Measurements from ENCODE around the gene SBF2.
"Not testable (repeated sequence)": the region's sequence is repeated elsewhere in the genome, so short reads cannot be mapped to it uniquely, and the experiment has no call there.

The SBF2 gene

DNA sequence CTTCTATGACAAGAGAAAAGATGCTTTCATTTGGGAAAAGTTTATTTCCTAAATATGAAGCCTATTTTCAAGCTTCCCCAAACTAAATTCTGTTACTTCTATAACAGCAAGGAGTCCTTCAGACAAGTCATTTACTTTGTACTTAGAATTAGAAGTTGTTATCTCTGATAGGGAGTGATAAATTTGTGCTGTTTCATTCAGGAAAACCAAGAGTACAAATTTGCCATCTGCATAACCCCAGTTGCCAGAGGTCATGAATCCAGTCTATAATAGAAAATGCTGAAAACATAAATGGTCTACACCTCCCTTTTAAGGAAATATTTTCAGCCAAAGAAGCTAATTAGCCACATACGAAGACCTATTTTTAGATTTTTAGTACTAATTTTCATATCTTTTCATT lies 61.3 kb downstream of the SBF2 start:
- DNase-seq, result no peak
- Histone ChIP-seq H3K4me3 (ENCODE audit: low read length) (no peak overlapping the region), H3K4me1 (ENCODE audit: low read length) (no peaks in the 10 kb centered on the region), H3K4me2 (ENCODE audit: low read depth, low read length) (no peak overlapping the region), H2AFZ (ENCODE audit: low read length) (no peak overlapping the region), H3K27ac (ENCODE audit: low read length) (no peak overlapping the region), H3K9me2 (replicated peaks; ENCODE audit: insufficient read depth, low read length) (no peaks in the 10 kb centered on the region), H3K27me3 (replicated peaks; ENCODE audit: insufficient read depth, low read length) (no peaks in the 10 kb centered on the region), H3K9ac (ENCODE audit: low read length) (no peak overlapping the region), H3K79me2 (ENCODE audit: low read length) (no peaks in the 10 kb centered on the region), H4K20me1 (ENCODE audit: insufficient read depth, low read length) (no peaks in the 10 kb centered on the region), H3F3A (ENCODE audit: insufficient read depth, low read length) (no peaks in the 10 kb centered on the region), H3K9me3 (replicated peaks; ENCODE audit: insufficient read depth, low read length) (no peaks in the 10 kb centered on the region), H3K36me3 (replicated peaks; ENCODE audit: insufficient read depth, low read length) (no peaks in the 10 kb centered on the region)
- no peak for TF ChIP-seq EZH2phosphoT487 (IDR thresholded peaks at IDR 0.05; ENCODE audit: low read length)
- TF ChIP-seq, protein P1, sequence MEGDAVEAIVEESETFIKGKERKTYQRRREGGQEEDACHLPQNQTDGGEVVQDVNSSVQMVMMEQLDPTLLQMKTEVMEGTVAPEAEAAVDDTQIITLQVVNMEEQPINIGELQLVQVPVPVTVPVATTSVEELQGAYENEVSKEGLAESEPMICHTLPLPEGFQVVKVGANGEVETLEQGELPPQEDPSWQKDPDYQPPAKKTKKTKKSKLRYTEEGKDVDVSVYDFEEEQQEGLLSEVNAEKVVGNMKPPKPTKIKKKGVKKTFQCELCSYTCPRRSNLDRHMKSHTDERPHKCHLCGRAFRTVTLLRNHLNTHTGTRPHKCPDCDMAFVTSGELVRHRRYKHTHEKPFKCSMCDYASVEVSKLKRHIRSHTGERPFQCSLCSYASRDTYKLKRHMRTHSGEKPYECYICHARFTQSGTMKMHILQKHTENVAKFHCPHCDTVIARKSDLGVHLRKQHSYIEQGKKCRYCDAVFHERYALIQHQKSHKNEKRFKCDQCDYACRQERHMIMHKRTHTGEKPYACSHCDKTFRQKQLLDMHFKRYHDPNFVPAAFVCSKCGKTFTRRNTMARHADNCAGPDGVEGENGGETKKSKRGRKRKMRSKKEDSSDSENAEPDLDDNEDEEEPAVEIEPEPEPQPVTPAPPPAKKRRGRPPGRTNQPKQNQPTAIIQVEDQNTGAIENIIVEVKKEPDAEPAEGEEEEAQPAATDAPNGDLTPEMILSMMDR (IDR thresholded peaks at IDR 0.05; ENCODE audit: low read length), result no peak
- TF ChIP-seq EZH2 (optimal IDR thresholded peaks at IDR 0.05; ENCODE audit: low read depth, low read length), result no peak

DNA sequence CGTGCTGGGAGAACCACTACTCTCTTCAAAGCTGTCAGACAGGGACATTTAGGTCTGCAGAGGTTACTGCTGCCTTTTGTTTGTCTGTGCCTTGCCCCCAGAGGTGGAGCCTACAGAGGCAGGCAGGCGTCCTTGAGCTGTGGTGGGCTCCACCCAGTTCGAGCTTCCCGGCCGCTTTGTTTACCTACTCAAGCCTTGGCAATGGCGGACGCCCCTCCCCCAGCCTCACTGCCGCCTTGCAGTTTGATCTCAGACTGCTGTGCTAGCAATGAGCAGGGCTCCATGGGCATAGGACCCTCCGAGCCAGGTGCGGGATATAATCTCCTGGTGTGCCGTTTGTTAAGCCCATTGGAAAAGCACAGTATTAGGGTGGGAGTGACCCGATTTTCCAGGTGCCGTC lies 62.2 kb downstream of the SBF2 start:
- H3K79me2 ChIP-seq (ENCODE audit: low read length); H3K4me2 ChIP-seq (ENCODE audit: low read depth, low read length); H3F3A ChIP-seq (ENCODE audit: insufficient read depth, low read length); H2AFZ ChIP-seq (ENCODE audit: low read length); H3K27ac ChIP-seq (ENCODE audit: low read length); H3K36me3 ChIP-seq (replicated peaks; ENCODE audit: insufficient read depth, low read length); H3K9me2 ChIP-seq (replicated peaks; ENCODE audit: insufficient read depth, low read length); H3K4me1 ChIP-seq (ENCODE audit: low read length); DNase-seq; H3K9ac ChIP-seq (ENCODE audit: low read length); H4K20me1 ChIP-seq (ENCODE audit: insufficient read depth, low read length); H3K4me3 ChIP-seq (ENCODE audit: low read length); H3K27me3 ChIP-seq (replicated peaks; ENCODE audit: insufficient read depth, low read length); H3K9me3 ChIP-seq (replicated peaks; ENCODE audit: insufficient read depth, low read length): not testable (repeated sequence)

DNA sequence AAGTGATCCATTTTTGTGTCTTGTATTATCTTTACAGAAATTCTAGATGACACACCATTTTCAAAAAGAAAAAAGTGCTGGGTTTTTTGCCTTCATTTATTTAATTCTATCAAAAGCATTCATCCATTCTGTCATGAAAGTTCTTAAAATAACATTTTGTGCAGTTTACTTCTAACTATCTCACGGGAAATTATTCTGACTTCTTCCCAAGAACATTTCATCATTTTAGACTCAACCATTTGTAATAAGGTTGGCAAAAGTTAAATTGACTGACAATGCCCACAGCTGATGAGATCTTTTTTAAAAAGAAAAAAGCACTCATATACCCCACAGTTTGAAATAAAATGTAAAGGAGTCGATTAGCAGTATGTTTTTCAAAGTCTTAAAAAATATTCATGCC lies 68.5 kb downstream of the SBF2 start:
- Histone ChIP-seq H2AFZ (ENCODE audit: low read length) (no peak overlapping the region), H3F3A (ENCODE audit: insufficient read depth, low read length) (no peaks in the 10 kb centered on the region), H3K9me2 (replicated peaks; ENCODE audit: insufficient read depth, low read length) (no peaks in the 10 kb centered on the region), H3K27ac (ENCODE audit: low read length) (no peak overlapping the region), H3K4me2 (ENCODE audit: low read depth, low read length) (no peak overlapping the region), H3K79me2 (ENCODE audit: low read length) (0 out of 2 replicates have a peak, but pooled peaks cover 5% of the 10 kb centered on the region), H3K4me1 (ENCODE audit: low read length) (no peaks in the 10 kb centered on the region), H3K27me3 (replicated peaks; ENCODE audit: insufficient read depth, low read length) (no peaks in the 10 kb centered on the region), H4K20me1 (ENCODE audit: insufficient read depth, low read length) (no peaks in the 10 kb centered on the region), H3K36me3 (replicated peaks; ENCODE audit: insufficient read depth, low read length) (no peaks in the 10 kb centered on the region), H3K9ac (ENCODE audit: low read length) (no peak overlapping the region), H3K9me3 (replicated peaks; ENCODE audit: insufficient read depth, low read length) (no peaks in the 10 kb centered on the region), H3K4me3 (ENCODE audit: low read length) (no peak overlapping the region)
- DNase-seq, result no peak
- TF ChIP-seq EZH2phosphoT487 (IDR thresholded peaks at IDR 0.05; ENCODE audit: low read length) (no peak), EZH2 (optimal IDR thresholded peaks at IDR 0.05; ENCODE audit: low read depth, low read length) (no peak)
- TF ChIP-seq, protein P1 (IDR thresholded peaks at IDR 0.05; ENCODE audit: low read length), result no peak

DNA sequence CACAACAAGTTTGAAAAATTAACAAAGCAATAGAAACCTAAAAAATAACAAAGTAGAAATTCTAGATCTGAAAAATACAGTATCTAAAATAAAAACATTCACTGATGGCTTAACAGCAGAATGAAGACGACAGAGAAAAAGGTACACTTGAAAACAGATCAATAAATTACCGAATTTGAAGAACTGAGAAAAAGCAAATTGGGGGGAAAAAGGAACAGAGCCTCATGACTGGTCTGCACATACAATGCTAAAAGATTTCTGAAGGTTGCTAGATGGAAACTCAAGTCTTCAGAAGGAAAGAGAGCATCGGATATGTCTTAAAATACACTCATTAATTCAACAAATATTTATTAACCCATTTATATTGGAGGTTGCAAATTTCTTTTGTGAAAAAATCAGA lies 71.6 kb downstream of the SBF2 start:
- H3F3A ChIP-seq (ENCODE audit: insufficient read depth, low read length), result no peaks in the 10 kb centered on the region
- no peaks in the 10 kb centered on the region for H4K20me1 ChIP-seq (ENCODE audit: insufficient read depth, low read length)
- H3K4me2 ChIP-seq (ENCODE audit: low read depth, low read length), result no peak overlapping the region
- no peaks in the 10 kb centered on the region for H3K9me3 ChIP-seq (replicated peaks; ENCODE audit: insufficient read depth, low read length)
- DNase-seq, result no peak
- H3K4me1 ChIP-seq (ENCODE audit: low read length), result no peaks in the 10 kb centered on the region
- no peak overlapping the region for H3K9ac ChIP-seq (ENCODE audit: low read length)
- H3K27me3 ChIP-seq (replicated peaks; ENCODE audit: insufficient read depth, low read length), result no peaks in the 10 kb centered on the region
- H2AFZ ChIP-seq (ENCODE audit: low read length), result no peak overlapping the region
- no peaks in the 10 kb centered on the region for H3K9me2 ChIP-seq (replicated peaks; ENCODE audit: insufficient read depth, low read length)
- no peak for TF ChIP-seq EZH2phosphoT487 (IDR thresholded peaks at IDR 0.05; ENCODE audit: low read length)
- no peak for TF ChIP-seq EZH2 (optimal IDR thresholded peaks at IDR 0.05; ENCODE audit: low read depth, low read length)
- TF ChIP-seq, protein P1 (IDR thresholded peaks at IDR 0.05; ENCODE audit: low read length), result no peak
- 0 out of 2 replicates have a peak, but pooled peaks cover 5% of the 10 kb centered on the region for H3K79me2 ChIP-seq (ENCODE audit: low read length)
- H3K4me3 ChIP-seq (ENCODE audit: low read length), result no peak overlapping the region
- no peaks in the 10 kb centered on the region for H3K36me3 ChIP-seq (replicated peaks; ENCODE audit: insufficient read depth, low read length)
- no peak overlapping the region for H3K27ac ChIP-seq (ENCODE audit: low read length)
